Gastroesophageal sphincter (tissue), 3 donors: ENCODE results near the gene RSU1.

Source experiments
- CTCF ChIP-seq, 4 experiments: fragments of 200-600 bp in 2 of 4; fragments of 450-650 bp in 2 of 4; sonication (generic) in 1 of 4; IDR thresholded peaks; one replicate each; pipeline ENCODE4 v1.5.1; 2017 to 2019; ENCODE audit warnings: antibody characterized with exemption in 4 of 4, mild to moderate bottlenecking in 2 of 4, moderate library complexity in 2 of 4
- EP300 ChIP-seq: sonication (generic); formaldehyde crosslinking; IDR thresholded peaks from one replicate; pipeline ENCODE4 v1.6.1; 2017; ENCODE audit warnings: antibody characterized with exemption, mild to moderate bottlenecking
- POLR2A ChIP-seq, 2 donors: fragments of 450-650 bp; IDR thresholded peaks; one replicate each; pipeline ENCODE4 v1.6.1; 2017; ENCODE audit warnings: antibody characterized with exemption in 2 of 2, mild to moderate bottlenecking in 2 of 2, moderate library complexity in 1 of 2
- POLR2AphosphoS5 ChIP-seq: sonication (generic); formaldehyde crosslinking; IDR thresholded peaks from one replicate; pipeline ENCODE4 v1.6.1; 2017; ENCODE audit warnings: antibody characterized with exemption

GRCh38 chr10:16544591-16544990, 272.6 kb downstream of the RSU1 start:
- TF ChIP-seq CTCF (IDR thresholded peaks at IDR 0.05) (no peak), POLR2A (IDR thresholded peaks at IDR 0.05) (no peak), EP300 (no peak), POLR2AphosphoS5 (no peak)
